ENCODE data around the gene LYZL1. TPM values are rescaled to one million over a fixed set of nuclear protein-coding genes. Genes with fewer than 3 reads are reported as not detected.

LYZL1 gene
- total and polyA plus RNA-seq, 2 of the 8 experiments (the other 6 are each of a cell fraction or from before 2014, with no cell fraction given): not detected

DNA sequence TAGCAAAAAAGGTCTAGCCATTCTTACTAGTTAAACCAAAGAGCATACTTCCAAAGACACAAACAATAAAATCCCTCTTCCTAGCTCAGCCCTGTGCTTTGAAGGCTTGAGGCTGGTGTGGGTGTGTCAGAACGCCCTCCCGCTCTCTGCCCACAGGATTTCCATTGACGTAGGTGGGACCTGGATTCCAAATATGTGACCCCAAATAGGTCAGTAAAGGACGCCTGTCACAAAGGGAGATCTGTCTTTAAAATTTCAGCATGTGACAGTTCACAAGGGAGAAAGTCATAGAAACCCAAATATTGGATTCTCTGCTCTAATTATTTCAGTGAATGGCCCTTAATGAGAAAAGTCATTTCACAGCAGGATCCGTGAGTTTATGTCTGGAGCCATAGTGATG is 39.9 kb upstream of the LYZL1 start:
- Histone ChIP-seq H2BK15ac (ENCODE audit: low read length) (no peak overlapping the region), H3K4me1 (replicated peaks in 1 of 4; ENCODE audit: control insufficient read depth in 3 of 4, insufficient read depth in 4 of 4, low read length in 3 of 4) (no peaks in the 10 kb centered on the region), H4K8ac (ENCODE audit: extremely low read depth, insufficient read depth, low read length) (no peak overlapping the region), H3K79me2 (ENCODE audit: control insufficient read depth in 1 of 2, insufficient read depth in 2 of 2, low read length in 2 of 2) (no peaks in the 10 kb centered on the region), H3K79me1 (ENCODE audit: low read depth, low read length) (peaks cover 2% of the 10 kb centered on the region; the same call in 1 of the 2 replicates), H3K56ac (replicated peaks; ENCODE audit: insufficient read length, low read depth, low read length) (no peak overlapping the region), H4K5ac (ENCODE audit: insufficient read length, low read depth, low read length) (no peak overlapping the region), H2AK5ac (ENCODE audit: low read depth, low read length) (no peak overlapping the region), H3K9ac (replicated peaks in 1 of 4; ENCODE audit: extremely low read depth in 1 of 4, low read depth in 3 of 4, low read length in 3 of 4) (no peak overlapping the region), H2BK5ac (ENCODE audit: low read depth, low read length) (no peak overlapping the region), H3K14ac (ENCODE audit: insufficient read length) (no peak overlapping the region), H3K9me3 (ENCODE audit: insufficient read depth in 2 of 2, low read depth in 1 of 2, low read length in 1 of 2) (no peaks in the 10 kb centered on the region), H2BK20ac (ENCODE audit: low read length) (no peak overlapping the region), H2BK120ac (replicated peaks; ENCODE audit: low read depth, low read length) (no peak overlapping the region), H4K91ac (replicated peaks; ENCODE audit: insufficient read length, low read length) (no peak overlapping the region), H3K4me2 (ENCODE audit: insufficient read depth in 1 of 2, low read depth in 2 of 2, low read length in 2 of 2) (no peak overlapping the region), H3K27ac (ENCODE audit: low read depth, low read length) (no peak overlapping the region), H3K27me3 (replicated peaks in 1 of 4; ENCODE audit: control insufficient read depth in 3 of 4, extremely low read depth in 1 of 4, insufficient read depth in 3 of 4, low read length in 3 of 4) (no peaks in the 10 kb centered on the region), H3K23me2 (ENCODE audit: low read depth, low read length) (no peaks in the 10 kb centered on the region), H2AFZ (ENCODE audit: low read length) (no peak overlapping the region), H3K4me3 (ENCODE audit: extremely low read depth in 1 of 4, insufficient read depth in 2 of 4, low read depth in 3 of 4, low read length in 4 of 4) (no peak overlapping the region), H3K4ac (replicated peaks; ENCODE audit: insufficient read length, low read depth, low read length) (no peak overlapping the region), H3K18ac (ENCODE audit: extremely low read depth, low read length) (no peak overlapping the region), H2BK12ac (ENCODE audit: low read depth, low read length) (no peak overlapping the region), H3K23ac (ENCODE audit: insufficient read length) (no peak overlapping the region), H4K20me1 (replicated peaks in 1 of 2; ENCODE audit: control insufficient read depth in 1 of 2, insufficient read depth in 2 of 2, low read length in 2 of 2) (no peaks in the 10 kb centered on the region), H3K36me3 (ENCODE audit: control insufficient read depth in 2 of 4, insufficient read depth in 4 of 4, low read length in 3 of 4) (no peaks in the 10 kb centered on the region)
- TF ChIP-seq CHD2 (IDR thresholded peaks at IDR 0.05; ENCODE audit: low read length) (no peak), CHD1 (IDR thresholded peaks at IDR 0.05; ENCODE audit: low read depth, low read length) (no peak), CTCF (IDR thresholded peaks at IDR 0.05; ENCODE audit: control extremely low read depth in 1 of 3, insufficient read depth in 1 of 3, low read depth in 1 of 3, low read length in 3 of 3) (no peak), ZNF274 (IDR thresholded peaks at IDR 0.05; ENCODE audit: borderline replicate concordance, extremely low read depth, low read length) (no peak), JUND (IDR thresholded peaks at IDR 0.05; ENCODE audit: low read length) (no peak), CTBP2 (IDR thresholded peaks at IDR 0.05; ENCODE audit: borderline replicate concordance, insufficient read depth, insufficient read length, low read length) (no peak), MAX (IDR thresholded peaks at IDR 0.05) (no peak), SRF (IDR thresholded peaks at IDR 0.05; ENCODE audit: low read depth, low read length) (no peak), POLR2AphosphoS5 (IDR thresholded peaks at IDR 0.05; ENCODE audit: low read depth, low read length) (no peak), ATF2 (IDR thresholded peaks at IDR 0.05; ENCODE audit: low read length) (no peak)
- FAIRE-seq: no peak
- DNase-seq (ENCODE audit: low read depth in 1 of 2, low spot score in 2 of 2): no peak
- CTCF ChIA-PET (ENCODE audit: partially characterized antibody): interaction anchor here (0.8 to 1.9 kb wide), 4 partner anchors 10 to 119 kb away, joined by 3 to 6 read pairs (median 3); no protein-coding TSS in a partner anchor
- WGBS, 2 experiments (ENCODE audit: extremely low coverage in 1 of 2, insufficient coverage in 1 of 2, insufficient read length in 1 of 2, insufficient replicate concordance in 2 of 2, low coverage in 1 of 2, low lambda C conversion rate in 2 of 2, missing lambda C conversion rate in 1 of 2): 93% methylated on average over 5 of the region's 5 CpGs; no CpG with 5 or more reads in 1 of the 2 experiments
- POLR2A ChIA-PET (ENCODE audit: partially characterized antibody): no interaction called here

Measured in H1 (cell line).